IMR-90 (cell line): Measurements from ENCODE around the gene TOR4A. TPM values are rescaled to one million over a fixed set of nuclear protein-coding genes. Genes with fewer than 3 reads are reported as not detected.

Experiments used
- ATAC-seq: fragments of 200-7000 bp; cut with Tn5 transposase; 2 replicates; pipeline ENCODE4 v1.9.1; 2020; ENCODE audit warnings: low read depth, mild to moderate bottlenecking, moderate library complexity
- BruUV-seq: library from RNA; stranded (reverse); fragments of 400-500 nt; replicated peaks from 2 replicates; lab custom pipeline; 2021; lab: Mats Ljungman, UMichigan
- CTCF ChIA-PET: fragments of 300-600 bp; formaldehyde crosslinking; extraction: SDS; loops from one replicate; lab custom pipeline; 2021; ENCODE audit warnings: antibody characterized with exemption; lab: Yijun Ruan, JAX
- POLR2A ChIA-PET: fragments of 300-600 bp; sonication (Branson Sonifier 250); formaldehyde crosslinking; loops from one replicate; lab custom pipeline; 2022; ENCODE audit warnings: antibody characterized with exemption; ENCODE audit not compliant: unreplicated experiment; lab: Charles Lee
- DNase-seq: peaks from one replicate; pipeline ENCODE4 v3.0.0; 2013
- H2AFZ ChIP-seq: replicated peaks from 2 replicates; pipeline ENCODE3; 2013; ENCODE audit warnings: low read length, mild to moderate bottlenecking; ENCODE audit not compliant: poor library complexity
- H2AK5ac ChIP-seq: 2 replicates; pipeline ENCODE4 v1.6.1; 2013; ENCODE audit warnings: low read depth, low read length, inconsistent platforms
- H2AK9ac ChIP-seq: replicated peaks from 2 replicates; pipeline ENCODE3; 2013; ENCODE audit warnings: mild to moderate bottlenecking, low read depth, low read length, moderate library complexity; ENCODE audit not compliant: poor library complexity
- H2BK120ac ChIP-seq: 2 replicates; pipeline ENCODE4 v1.6.1; 2013; ENCODE audit warnings: low read depth, low read length, inconsistent platforms
- H2BK15ac ChIP-seq: 3 replicates; pipeline ENCODE4 v1.6.1; 2013; ENCODE audit warnings: low read depth, low read length, inconsistent platforms
- H2BK20ac ChIP-seq: 2 replicates; pipeline ENCODE4 v1.6.1; 2013; ENCODE audit warnings: low read depth, mild to moderate bottlenecking, inconsistent platforms, low read length, moderate library complexity
- H2BK5ac ChIP-seq: 2 replicates; pipeline ENCODE4 v1.6.1; 2013; ENCODE audit warnings: mild to moderate bottlenecking, low read depth, low read length, inconsistent platforms; ENCODE audit not compliant: poor library complexity, severe bottlenecking
- H3K14ac ChIP-seq: replicated peaks from 2 replicates; pipeline ENCODE4 v1.6.1; 2013; ENCODE audit warnings: low read depth, low read length, inconsistent platforms
- H3K18ac ChIP-seq: 2 replicates; pipeline ENCODE4 v1.6.1; 2013; ENCODE audit warnings: low read depth, low read length, control low read depth
- H3K23ac ChIP-seq: 2 replicates; pipeline ENCODE4 v1.6.1; 2013; ENCODE audit warnings: low read depth, low read length, inconsistent platforms
- H3K27ac ChIP-seq: 2 replicates; pipeline ENCODE4 v1.5.1; 2013; ENCODE audit warnings: mild to moderate bottlenecking, control low read depth, low read length; ENCODE audit not compliant: insufficient read depth
- H3K27me3 ChIP-seq: 2 replicates; pipeline ENCODE4 v1.6.1; 2013; ENCODE audit warnings: low read length; ENCODE audit not compliant: control insufficient read depth, insufficient read depth
- H3K36me3 ChIP-seq: 2 replicates; pipeline ENCODE4 v1.6.1; 2013; ENCODE audit warnings: low read length, mixed read lengths; ENCODE audit not compliant: control insufficient read depth, insufficient read depth
- H3K4ac ChIP-seq: 2 replicates; pipeline ENCODE4 v1.6.1; 2013; ENCODE audit warnings: low read depth, low read length, inconsistent platforms
- H3K4me1 ChIP-seq: 2 replicates; pipeline ENCODE4 v1.6.1; 2013; ENCODE audit warnings: low read length, mixed read lengths; ENCODE audit not compliant: control insufficient read depth, insufficient read depth
- H3K4me2 ChIP-seq: 2 replicates; pipeline ENCODE4 v1.6.1; 2013; ENCODE audit warnings: low read depth, mild to moderate bottlenecking, control low read depth, low read length, moderate library complexity
- H3K4me3 ChIP-seq: 2 replicates; pipeline ENCODE4 v1.5.1; 2013; ENCODE audit warnings: low read depth, mild to moderate bottlenecking, control low read depth, low read length, moderate library complexity; ENCODE audit not compliant: insufficient read depth
- H3K56ac ChIP-seq: 2 replicates; pipeline ENCODE4 v1.6.1; 2013; ENCODE audit warnings: low read length, inconsistent platforms; ENCODE audit not compliant: insufficient read depth; ENCODE audit errors: extremely low read depth
- H3K79me1 ChIP-seq, 2 experiments: 2 replicates each; pipeline ENCODE4 v1.6.1; 2013; ENCODE audit warnings: low read length in 2 of 2, inconsistent platforms in 1 of 2, low read depth in 1 of 2
- H3K9ac ChIP-seq: 2 replicates; pipeline ENCODE4 v1.6.1; 2013; ENCODE audit warnings: low read depth, low read length, control low read depth
- H3K9me1 ChIP-seq: 2 replicates; pipeline ENCODE4 v1.6.1; 2013; ENCODE audit warnings: low read length, inconsistent platforms; ENCODE audit not compliant: insufficient read depth
- H3K9me3 ChIP-seq: 2 replicates; pipeline ENCODE4 v1.6.1; 2013; ENCODE audit warnings: low read length; ENCODE audit not compliant: control insufficient read depth, insufficient read depth
- H4K20me1 ChIP-seq: 2 replicates; pipeline ENCODE4 v1.6.1; 2013; ENCODE audit warnings: low read length, inconsistent platforms; ENCODE audit not compliant: insufficient read depth
- H4K5ac ChIP-seq: 2 replicates; pipeline ENCODE4 v1.6.1; 2013; ENCODE audit warnings: mild to moderate bottlenecking, low read depth, low read length, control low read depth
- H4K8ac ChIP-seq, 2 experiments: 2 replicates each; pipeline ENCODE4 v1.6.1; 2013; ENCODE audit warnings: low read depth in 2 of 2, low read length in 2 of 2, control low read depth in 1 of 2, inconsistent platforms in 1 of 2
- H4K91ac ChIP-seq: 2 replicates; pipeline ENCODE4 v1.6.1; 2013; ENCODE audit warnings: low read depth, low read length, inconsistent platforms; ENCODE audit not compliant: insufficient read depth
- BHLHE40 ChIP-seq: fragments of 150-350 bp; IDR thresholded peaks from 2 replicates; pipeline ENCODE4 v1.6.1; 2016; ENCODE audit warnings: mild to moderate bottlenecking, low read depth, low read length
- CEBPB ChIP-seq: IDR thresholded peaks from 2 replicates; pipeline ENCODE4 v1.6.1; 2012; ENCODE audit warnings: low read depth, low read length, improper control_type of control experiment
- CHD1 ChIP-seq: IDR thresholded peaks from 2 replicates; pipeline ENCODE4 v1.6.1; 2012; ENCODE audit warnings: low read depth, low read length, improper control_type of control experiment
- FOS ChIP-seq: fragments of 150-350 bp; IDR thresholded peaks from 2 replicates; pipeline ENCODE4 v1.6.1; 2016; ENCODE audit warnings: low read depth, low read length
- MAFK ChIP-seq: IDR thresholded peaks from 2 replicates; pipeline ENCODE4 v1.6.1; 2012; ENCODE audit warnings: low read depth, low read length, improper control_type of control experiment
- MAZ ChIP-seq: IDR thresholded peaks from 2 replicates; pipeline ENCODE4 v1.6.1; 2012; ENCODE audit warnings: low read depth, mild to moderate bottlenecking, low read length, improper control_type of control experiment, moderate library complexity, borderline replicate concordance
- MXI1 ChIP-seq: IDR thresholded peaks from 2 replicates; pipeline ENCODE4 v1.6.1; 2012; ENCODE audit warnings: low read depth, mild to moderate bottlenecking, low read length, moderate library complexity, borderline replicate concordance
- NFE2L2 ChIP-seq: fragments of 150-350 bp; IDR thresholded peaks from 2 replicates; pipeline ENCODE4 v1.6.1; 2016; ENCODE audit warnings: low read depth, mild to moderate bottlenecking, low read length
- POLR2A ChIP-seq: IDR thresholded peaks from 2 replicates; pipeline ENCODE4 v1.6.1; 2012; ENCODE audit warnings: mild to moderate bottlenecking, low read depth, low read length
- RAD21 ChIP-seq: IDR thresholded peaks from 2 replicates; pipeline ENCODE4 v1.6.1; 2012; ENCODE audit warnings: low read length, improper control_type of control experiment
- RCOR1 ChIP-seq: IDR thresholded peaks from 2 replicates; pipeline ENCODE4 v1.6.1; 2012; ENCODE audit warnings: mild to moderate bottlenecking, low read length, improper control_type of control experiment; ENCODE audit not compliant: insufficient replicate concordance
- RFX5 ChIP-seq: IDR thresholded peaks from 2 replicates; pipeline ENCODE4 v1.8.0; 2012; ENCODE audit warnings: low read depth, mild to moderate bottlenecking, low read length, moderate library complexity
- SMC3 ChIP-seq: fragments of 150-350 bp; IDR thresholded peaks from 2 replicates; pipeline ENCODE4 v1.6.1; 2016; ENCODE audit warnings: low read depth, mild to moderate bottlenecking, antibody characterized with exemption, low read length, moderate library complexity
- WGBS, 2 experiments: methylation state at CpG; one replicate each; pipeline versions ENCODE4 v1.1.5 to v1.1.7; 2013; ENCODE audit warnings: missing lambda C conversion rate in 2 of 2; ENCODE audit not compliant: insufficient read length in 1 of 2; ENCODE audit errors: extremely low coverage in 2 of 2; 5-methylcytosine and 5-hydroxymethylcytosine counted together
- dilution Hi-C: fragments of 300-500 bp; cut with HindIII; formaldehyde crosslinking; loops from one replicate; pipeline ENCODE4 v1.14.3; 2018; ENCODE audit warnings: low sequenced_read_pairs; ENCODE audit not compliant: unreplicated experiment
- in situ Hi-C: fragments of 300-500 bp; cut with MboI; formaldehyde crosslinking; loops from 3 replicates; pipeline ENCODE4 v1.14.3; 2019; ENCODE audit warnings: low sequenced_read_pairs, inconsistent platforms, mixed read lengths
- intact Hi-C: fragments of 100-400 bp; cut with micrococcal nuclease; formaldehyde crosslinking; loops from 2 replicates; pipeline ENCODE4 v1.10.0; 2022
- polyA plus RNA-seq, 3 experiments: library from polyadenylated mRNA; depleted of rRNA; stranded (reverse); fragments of >200 nt; gene quantifications; 2 replicates each; pipeline ENCODE4 v1.2.3, GENCODE V29; 2012; ENCODE audit warnings: low replicate concordance in 1 of 3
- total RNA-seq: library from RNA; depleted of rRNA; stranded (reverse); fragments of >200 nt; gene quantifications from 2 replicates; pipeline ENCODE4 v1.2.3, GENCODE V29; 2012
- TF ChIP-seq, protein P1 (sequence below): fragments of 150-350 bp; IDR thresholded peaks from 2 replicates; pipeline ENCODE4 v1.6.1; 2017; ENCODE audit warnings: mild to moderate bottlenecking, antibody characterized with exemption, low read length, low read depth
- TF ChIP-seq, protein P2 (sequence below): conservative IDR thresholded peaks from 2 replicates; pipeline ENCODE4 v1.5.1; 2012; ENCODE audit warnings: mild to moderate bottlenecking, low read depth, low read length, improper control_type of control experiment
- TF ChIP-seq, protein P3 (sequence below): fragments of 150-350 bp; IDR thresholded peaks from 2 replicates; pipeline ENCODE4 v1.6.1; 2016; ENCODE audit warnings: low read depth, mild to moderate bottlenecking, low read length, moderate library complexity, borderline replicate concordance

The TOR4A gene
- total and polyA plus RNA-seq, 2 of the 4 experiments (the other 2 are of a cell fraction) = 9.7 to 22.9 TPM

DNA sequence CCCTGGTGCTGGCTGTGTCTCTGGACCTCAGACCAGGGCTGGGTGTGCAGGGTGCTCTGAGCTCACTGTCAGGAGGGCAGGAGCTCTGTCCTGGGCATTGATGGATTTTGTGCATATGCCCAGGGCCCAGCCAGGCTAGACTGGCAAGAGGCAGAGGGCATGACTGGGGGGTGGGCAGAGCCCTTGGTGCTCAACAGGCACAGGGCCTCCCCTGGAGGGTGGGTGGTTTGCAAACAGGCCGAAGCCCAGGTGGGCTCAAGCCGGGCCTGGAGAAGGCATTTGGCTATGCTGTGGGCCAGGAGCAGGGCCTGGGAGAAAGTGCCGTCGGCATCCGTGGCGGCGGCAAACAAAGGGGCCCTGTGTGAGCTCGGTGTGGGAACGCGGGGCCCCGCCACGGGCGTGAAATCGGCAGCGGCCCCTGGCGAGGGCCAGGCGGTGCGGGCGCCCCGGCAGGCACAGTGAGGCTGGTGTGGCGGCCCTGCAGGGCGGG lies 26.4 kb downstream of the TOR4A start:
- Histone ChIP-seq H3K4me1 (peaks cover 3% of the 10 kb centered on the region), H3K27ac (no peak overlapping the region), H3K18ac (no peak overlapping the region), H3K9ac (no peak overlapping the region), H4K8ac (no peak overlapping the region), H4K5ac (no peak overlapping the region), H2AFZ (no peak overlapping the region), H3K4me3 (no peak overlapping the region), H3K9me3 (no peaks in the 10 kb centered on the region), H3K36me3 (no peaks in the 10 kb centered on the region), H2BK5ac (no peak overlapping the region), H3K79me1 (no peaks in the 10 kb centered on the region), H2BK20ac (no peak overlapping the region), H3K9me1 (no peaks in the 10 kb centered on the region), H3K4me2 (no peak overlapping the region), H3K56ac (no peak overlapping the region), H2AK5ac (no peak overlapping the region), H2AK9ac (no peak overlapping the region), H3K23ac (no peak overlapping the region), H3K4ac (no peak overlapping the region), H2BK15ac (no peak overlapping the region), H3K14ac (no peak overlapping the region), H2BK120ac (no peak overlapping the region), H4K20me1 (peaks cover 4% of the 10 kb centered on the region; the same call in 1 of the 2 replicates), H3K27me3 (peaks cover 15% of the 10 kb centered on the region), H4K91ac (no peak overlapping the region)
- no TSS peak for BruUV-seq
- ChIA-PET POLR2A (no interaction called here), CTCF (interaction anchor here (0.7 kb wide), 1 partner anchor 20 kb away, joined by 3 read pairs; no protein-coding TSS in a partner anchor)
- 90% methylated on average over 5 of the region's 22 CpGs; no CpG with 5 or more reads in 1 of the 2 experiments for WGBS, 2 experiments
- TF ChIP-seq, protein P1, sequence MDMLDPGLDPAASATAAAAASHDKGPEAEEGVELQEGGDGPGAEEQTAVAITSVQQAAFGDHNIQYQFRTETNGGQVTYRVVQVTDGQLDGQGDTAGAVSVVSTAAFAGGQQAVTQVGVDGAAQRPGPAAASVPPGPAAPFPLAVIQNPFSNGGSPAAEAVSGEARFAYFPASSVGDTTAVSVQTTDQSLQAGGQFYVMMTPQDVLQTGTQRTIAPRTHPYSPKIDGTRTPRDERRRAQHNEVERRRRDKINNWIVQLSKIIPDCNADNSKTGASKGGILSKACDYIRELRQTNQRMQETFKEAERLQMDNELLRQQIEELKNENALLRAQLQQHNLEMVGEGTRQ = no peak
- TF ChIP-seq, protein P2, sequence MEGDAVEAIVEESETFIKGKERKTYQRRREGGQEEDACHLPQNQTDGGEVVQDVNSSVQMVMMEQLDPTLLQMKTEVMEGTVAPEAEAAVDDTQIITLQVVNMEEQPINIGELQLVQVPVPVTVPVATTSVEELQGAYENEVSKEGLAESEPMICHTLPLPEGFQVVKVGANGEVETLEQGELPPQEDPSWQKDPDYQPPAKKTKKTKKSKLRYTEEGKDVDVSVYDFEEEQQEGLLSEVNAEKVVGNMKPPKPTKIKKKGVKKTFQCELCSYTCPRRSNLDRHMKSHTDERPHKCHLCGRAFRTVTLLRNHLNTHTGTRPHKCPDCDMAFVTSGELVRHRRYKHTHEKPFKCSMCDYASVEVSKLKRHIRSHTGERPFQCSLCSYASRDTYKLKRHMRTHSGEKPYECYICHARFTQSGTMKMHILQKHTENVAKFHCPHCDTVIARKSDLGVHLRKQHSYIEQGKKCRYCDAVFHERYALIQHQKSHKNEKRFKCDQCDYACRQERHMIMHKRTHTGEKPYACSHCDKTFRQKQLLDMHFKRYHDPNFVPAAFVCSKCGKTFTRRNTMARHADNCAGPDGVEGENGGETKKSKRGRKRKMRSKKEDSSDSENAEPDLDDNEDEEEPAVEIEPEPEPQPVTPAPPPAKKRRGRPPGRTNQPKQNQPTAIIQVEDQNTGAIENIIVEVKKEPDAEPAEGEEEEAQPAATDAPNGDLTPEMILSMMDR = no peak
- TF ChIP-seq, protein P3, sequence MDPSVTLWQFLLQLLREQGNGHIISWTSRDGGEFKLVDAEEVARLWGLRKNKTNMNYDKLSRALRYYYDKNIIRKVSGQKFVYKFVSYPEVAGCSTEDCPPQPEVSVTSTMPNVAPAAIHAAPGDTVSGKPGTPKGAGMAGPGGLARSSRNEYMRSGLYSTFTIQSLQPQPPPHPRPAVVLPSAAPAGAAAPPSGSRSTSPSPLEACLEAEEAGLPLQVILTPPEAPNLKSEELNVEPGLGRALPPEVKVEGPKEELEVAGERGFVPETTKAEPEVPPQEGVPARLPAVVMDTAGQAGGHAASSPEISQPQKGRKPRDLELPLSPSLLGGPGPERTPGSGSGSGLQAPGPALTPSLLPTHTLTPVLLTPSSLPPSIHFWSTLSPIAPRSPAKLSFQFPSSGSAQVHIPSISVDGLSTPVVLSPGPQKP = no peak
- TF ChIP-seq RFX5 (no peak), SMC3 (no peak), NFE2L2 (no peak), MAZ (no peak), BHLHE40 (no peak), POLR2A (no peak), CEBPB (no peak), CHD1 (no peak), MXI1 (no peak), RAD21 (no peak), MAFK (no peak), RCOR1 (no peak), FOS (no peak)
- DNase-seq (no peak), ATAC-seq (no peak)
- in situ Hi-C loops = no loop called here
- dilution Hi-C loops = no loop called here
- intact Hi-C loops = no loop called here
